Stimulated activated CD4-positive, alpha-beta T cell treated with anti-CD3 and anti-CD28 coated beads, Interleukin-1b, Interleukin-23, amount 100 ng/mL, for 24 hours (primary cell): ENCODE data around the gene SMYD3.
A peak's percentile ranks its signal among the peaks of the same experiment; 100 is the strongest.
"Not testable (repeated sequence)": the region's sequence is repeated elsewhere in the genome, so short reads cannot be mapped to it uniquely, and the experiment has no call there.

ENCODE experiments used
- DNase-seq, 4 experiments: peaks; one replicate each; pipeline ENCODE4 v3.0.0-alpha.2; 2020; ENCODE audit warnings: low read depth in 4 of 4, low spot score in 1 of 4

SMYD3 gene

DNA sequence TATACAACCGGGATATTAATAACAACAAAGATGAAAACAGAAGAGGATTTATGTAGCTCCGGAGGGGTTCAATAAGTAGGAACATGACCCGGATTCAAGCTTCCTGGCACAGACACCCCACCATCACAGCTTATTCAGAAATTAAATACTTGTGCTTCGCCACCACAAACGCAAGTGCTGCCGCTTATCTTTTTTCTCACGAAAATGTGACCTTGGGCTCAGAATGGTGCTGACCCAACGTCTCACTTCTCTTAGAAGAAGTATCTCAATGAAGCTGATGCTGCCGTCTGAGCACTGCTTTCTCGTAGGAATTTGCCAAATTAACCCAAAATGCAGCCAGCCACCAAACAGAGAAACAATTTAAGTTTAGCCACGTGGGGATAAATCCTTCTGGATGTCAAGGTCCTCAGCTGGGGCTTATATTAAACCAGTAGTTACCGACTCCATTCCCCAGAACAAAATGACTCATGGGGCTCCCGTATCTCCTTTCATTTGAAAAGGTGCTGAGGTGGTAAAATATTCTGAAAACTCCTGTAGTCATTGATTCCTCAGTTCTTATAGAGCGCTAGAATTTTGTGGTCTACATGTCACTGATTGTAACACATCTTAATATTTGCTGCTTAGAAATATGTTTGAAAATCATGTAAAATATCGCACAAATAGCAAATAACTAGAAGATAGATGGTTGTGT lies 466.7 kb downstream of the SMYD3 start:
- no peak for DNase-seq

DNA sequence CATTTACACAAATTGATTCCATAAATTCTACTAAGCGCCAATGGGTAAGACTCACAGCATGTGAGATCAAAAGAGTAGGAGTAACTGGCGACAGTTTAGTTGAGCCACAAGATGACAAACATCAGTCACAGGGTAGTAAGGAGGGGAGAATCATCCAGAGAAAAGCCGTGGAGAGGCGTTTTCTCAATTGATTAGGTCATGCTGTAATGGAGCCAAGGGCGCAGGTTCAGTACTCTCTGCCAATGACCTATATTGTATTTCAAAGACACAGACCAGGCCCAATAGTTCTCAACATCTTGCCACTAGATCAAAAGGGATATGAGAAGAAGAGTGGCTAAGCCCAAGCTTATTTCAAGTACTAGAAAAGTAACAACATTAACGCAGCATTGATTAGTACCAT lies 467.5 kb downstream of the SMYD3 start:
- no peak for DNase-seq

DNA sequence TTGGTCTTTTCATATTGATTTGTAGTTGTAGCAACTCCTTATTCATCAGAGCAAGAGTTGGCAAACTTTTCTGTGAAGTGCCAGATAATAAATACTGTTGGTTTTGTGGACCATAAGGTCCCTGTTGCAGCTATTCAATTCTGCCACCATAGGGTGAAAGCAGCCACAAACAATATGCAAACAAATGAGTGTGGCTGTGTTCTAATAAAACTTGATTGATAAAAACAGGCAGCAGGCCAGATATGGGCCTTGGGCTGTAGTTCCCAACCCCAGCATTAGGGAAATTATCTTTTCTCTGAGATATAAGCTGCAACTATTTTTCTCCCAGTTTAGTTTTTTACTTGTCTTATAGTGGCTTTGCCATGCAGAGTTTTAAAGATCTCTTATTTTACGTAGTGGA lies 469.2 kb downstream of the SMYD3 start:
- no peak for DNase-seq

DNA sequence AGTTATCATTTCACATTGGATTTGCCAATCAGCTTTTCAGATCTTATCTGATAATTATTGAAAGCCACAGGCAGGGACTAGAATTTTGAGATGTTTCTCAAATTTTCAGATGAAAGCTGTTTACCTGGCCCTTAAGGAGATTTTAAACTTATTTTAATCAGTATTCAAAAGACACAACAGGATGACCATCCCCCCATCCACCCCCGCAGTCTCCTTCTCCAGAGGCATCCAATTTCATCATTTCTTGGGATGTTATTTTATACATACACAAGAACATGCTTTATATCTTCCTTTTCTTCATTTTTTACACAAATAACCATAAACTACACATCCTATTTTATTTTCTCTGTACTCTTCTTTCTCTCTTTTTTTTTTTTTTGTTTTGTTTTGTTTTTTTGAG lies 470.9 kb downstream of the SMYD3 start:
- no peak for DNase-seq

DNA sequence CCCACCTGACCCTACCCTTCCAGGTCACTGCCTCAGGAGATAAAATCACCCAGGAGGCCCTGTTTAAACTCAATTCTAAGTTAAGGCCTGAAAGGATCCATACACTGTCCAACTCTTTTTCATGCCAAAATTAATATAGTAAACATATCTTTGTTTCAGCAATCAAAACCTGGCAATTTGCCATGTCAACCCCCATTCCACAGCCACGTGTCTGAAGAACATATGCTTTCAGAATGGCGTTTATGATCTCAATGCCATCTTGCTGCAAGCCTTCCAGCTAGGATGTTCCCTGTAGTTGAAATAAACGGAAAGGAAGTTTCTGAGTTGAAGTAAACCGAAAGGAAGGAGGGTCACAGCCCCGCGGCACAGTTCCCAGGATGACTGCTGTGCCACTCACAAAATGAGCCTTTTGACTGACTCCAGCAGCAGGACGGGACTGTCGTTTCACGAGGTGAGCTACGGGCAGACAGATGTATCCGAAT lies 472.0 kb downstream of the SMYD3 start:
- no peak for DNase-seq

DNA sequence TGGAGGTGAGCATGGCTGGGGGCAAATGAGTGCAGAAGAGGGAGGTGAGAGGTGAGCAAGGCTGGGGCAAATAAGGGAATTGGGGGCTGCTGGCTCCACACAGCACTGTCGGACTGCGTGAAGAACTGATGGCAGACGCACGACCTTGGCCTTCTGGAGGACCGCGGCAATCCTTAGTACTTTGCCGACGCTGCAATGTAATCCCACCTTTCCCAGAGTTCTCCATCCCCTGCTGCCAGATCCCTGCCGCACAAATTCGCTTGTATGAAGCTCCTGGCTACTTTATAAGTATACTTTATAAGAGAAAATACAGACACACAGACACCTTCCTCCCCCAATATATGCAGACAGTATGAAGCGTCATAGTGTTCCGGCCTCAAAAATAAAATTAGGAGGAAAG lies 472.4 kb downstream of the SMYD3 start:
- DNase-seq: no peak

DNA sequence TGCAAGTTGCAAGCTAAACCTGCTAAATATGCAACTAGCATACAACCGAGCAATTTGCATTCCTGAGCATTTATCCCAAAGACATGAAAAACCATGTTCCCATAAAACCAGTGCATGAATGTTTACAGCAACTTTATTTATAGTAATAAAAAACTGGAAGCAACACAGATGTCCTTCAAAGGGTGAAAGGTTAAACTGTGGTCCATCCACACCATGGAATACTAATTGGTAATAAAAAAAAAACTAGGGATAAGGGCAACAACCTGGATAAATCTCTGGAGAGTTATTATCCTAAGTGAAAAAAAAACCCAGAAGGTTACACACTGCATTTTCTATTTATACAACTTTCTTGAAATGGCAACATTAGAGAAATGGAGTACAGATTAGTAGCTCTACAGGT lies 474.1 kb downstream of the SMYD3 start:
- DNase-seq: no peak

DNA sequence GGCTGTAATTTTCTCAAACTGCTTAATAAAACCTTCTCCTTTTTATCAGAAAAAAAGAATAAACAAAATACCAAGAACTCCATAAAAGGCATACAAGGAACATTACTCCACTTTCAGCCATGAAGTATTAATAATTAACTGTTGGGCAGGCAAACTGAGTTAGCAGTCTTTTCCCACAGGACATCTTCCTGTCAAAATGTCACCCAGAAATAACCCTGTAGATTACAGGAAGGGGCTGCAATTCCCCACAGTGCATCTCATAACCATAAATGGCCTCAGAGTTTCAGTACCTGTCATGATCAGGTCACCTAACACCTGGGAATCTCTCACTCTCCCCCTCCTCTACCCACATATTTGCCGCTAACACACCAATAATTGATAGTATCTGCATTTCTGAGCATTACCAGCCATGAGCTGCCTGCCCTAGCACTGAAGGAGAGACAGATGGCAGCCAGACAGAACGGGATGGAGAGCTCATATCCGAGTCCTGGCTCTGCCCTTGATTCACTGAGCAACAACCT lies 475.0 kb downstream of the SMYD3 start:
- no peak for DNase-seq

DNA sequence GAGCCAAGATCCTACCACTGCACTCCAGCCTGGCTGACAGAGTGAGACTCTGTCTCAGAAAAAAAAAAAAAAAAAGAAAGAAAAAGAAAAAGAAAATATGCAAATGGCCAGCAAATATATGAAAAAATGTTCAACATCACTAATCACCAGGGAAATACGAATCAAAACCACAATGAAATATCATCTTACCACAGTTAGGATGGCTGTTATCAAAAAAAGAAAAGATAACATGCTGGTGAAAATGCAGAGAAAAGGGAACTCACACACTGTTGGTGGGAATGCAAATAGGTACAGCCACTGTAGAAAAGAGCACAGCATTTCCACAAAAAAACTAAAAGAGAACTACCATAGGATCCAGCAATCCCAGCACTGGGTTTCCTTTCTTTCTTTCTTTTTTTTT lies 477.5 kb downstream of the SMYD3 start:
- no peak for DNase-seq

DNA sequence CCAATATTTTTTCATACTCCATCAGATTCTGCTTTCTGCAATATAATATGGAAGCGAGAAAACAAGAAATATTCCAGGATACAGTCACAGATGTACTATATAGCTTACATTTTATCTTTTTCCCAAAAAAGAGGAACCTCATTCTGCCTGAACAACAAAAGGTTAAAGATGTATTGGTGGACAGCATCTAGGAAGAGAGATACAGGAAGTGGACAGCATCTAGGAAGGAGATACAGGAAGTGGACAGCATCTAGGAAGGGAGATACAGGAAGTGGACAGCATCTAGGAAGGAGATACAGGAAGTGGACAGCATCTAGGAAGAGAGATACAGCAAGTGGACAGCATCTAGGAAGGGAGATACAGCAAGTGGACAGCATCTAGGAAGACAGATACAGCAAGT lies 483.0 kb downstream of the SMYD3 start:
- not testable (repeated sequence) for DNase-seq

DNA sequence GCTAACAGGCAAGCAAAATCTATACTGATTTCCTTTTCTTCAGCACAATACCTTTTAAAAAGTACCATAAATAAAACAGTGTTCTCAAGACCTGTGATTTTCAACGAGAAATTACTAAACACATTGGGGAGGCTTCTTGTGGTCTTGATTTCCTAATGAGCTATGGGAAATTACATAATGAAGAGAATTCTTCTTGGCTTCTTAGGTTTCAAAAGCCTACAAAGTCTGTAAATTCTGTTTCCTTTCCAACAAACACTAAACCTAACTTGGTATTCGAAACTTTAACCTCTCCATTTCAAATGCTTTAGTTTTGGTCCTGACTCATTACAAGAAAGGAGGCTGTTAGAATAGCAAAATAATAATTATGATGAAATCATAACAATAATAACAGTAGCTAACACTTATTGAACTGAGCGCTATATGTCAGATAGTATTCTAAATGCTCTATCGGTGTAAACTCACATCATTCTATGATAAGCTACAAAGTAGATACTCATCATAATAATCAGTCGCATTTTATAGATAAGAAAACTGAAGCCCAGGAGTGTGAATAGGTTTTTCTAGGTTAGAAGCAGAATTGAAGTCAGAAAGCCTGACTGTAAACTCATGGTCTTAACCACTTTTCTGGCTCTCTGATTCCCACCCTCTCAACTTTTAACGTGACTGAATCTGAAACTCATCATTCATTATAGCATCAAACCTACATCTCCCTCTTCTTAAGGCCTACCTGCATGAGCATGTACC lies 486.7 kb downstream of the SMYD3 start:
- DNase-seq: no peak

DNA sequence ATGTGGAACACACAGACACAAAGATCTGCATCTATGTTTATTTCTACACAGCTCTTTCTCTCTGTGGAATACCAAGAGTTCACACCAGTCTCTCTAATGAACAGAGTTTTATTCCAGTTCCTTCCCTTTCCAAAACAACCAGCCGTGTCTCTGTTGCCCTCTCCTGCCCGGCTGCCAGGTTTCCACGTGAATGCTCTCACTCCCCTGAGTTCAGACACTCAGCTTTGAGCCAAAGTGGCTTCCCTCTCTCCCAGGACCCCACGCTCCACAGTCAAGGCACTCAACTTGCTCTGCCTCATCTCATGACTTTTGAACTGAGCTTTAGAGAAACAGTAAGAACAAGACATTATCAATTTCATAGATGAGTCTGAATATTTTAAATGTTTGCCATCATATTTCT lies 488.9 kb downstream of the SMYD3 start:
- DNase-seq: no peak

DNA sequence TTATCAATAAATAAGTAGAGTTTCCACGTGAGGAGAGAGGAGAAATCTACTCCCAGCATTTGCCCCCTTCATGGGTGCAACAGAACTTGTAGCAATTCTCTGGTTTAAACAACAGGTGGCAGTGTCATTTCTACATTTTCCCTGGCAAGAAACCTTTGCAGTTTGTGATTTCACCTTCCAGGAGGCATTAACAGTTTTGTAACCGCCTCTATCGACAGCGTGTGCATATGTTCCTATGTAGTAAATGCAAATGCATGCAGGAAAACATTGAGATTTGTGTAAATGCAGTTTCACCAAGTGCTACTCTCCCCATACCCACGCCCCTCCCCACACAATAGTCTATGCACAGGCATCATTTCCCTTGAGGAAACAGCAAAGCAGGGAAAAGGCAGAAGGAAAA lies 494.7 kb downstream of the SMYD3 start:
- DNase-seq: no peak

DNA sequence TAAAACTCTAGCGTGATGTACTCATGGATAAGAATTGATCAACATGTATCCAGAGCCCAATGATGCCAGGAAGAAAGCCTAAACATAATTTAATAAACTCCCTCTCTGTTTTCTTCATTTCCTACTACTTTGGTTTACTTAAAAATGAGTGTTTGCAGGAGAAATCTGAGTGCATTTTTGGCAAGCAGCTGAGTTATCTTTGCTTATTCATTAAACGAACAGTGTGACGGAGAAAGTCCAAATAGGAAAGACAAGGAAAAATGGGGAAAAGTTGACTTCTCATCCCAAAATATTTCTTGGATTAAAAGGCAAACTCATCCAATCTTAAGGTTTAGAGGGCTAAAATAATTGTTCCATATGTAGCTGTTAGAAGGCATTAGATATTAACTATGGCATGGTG lies 496.7 kb downstream of the SMYD3 start:
- no peak for DNase-seq

DNA sequence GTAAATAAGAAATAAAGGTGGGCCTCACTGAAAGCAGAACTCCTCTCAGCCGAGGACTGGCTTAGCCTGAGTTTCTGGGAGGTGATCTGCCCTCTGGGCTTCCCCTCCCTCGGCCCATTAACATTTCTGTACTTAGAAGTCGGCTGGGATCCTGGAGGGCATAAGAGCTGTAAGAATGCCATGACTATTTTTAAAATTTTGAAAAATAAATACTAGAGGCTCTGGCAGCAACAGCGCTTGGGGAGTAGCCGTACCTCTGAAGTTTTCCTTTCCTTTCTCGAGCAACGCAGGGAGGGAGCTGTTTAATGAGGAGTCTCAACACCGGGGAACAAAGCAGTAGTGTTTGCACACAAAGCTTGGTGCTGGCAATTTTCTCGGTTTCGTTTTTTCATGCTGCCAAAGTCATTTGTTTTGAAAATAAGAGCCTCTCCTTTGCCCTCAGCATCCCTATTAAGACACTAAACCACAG lies 498.7 kb downstream of the SMYD3 start:
- no peak for DNase-seq

DNA sequence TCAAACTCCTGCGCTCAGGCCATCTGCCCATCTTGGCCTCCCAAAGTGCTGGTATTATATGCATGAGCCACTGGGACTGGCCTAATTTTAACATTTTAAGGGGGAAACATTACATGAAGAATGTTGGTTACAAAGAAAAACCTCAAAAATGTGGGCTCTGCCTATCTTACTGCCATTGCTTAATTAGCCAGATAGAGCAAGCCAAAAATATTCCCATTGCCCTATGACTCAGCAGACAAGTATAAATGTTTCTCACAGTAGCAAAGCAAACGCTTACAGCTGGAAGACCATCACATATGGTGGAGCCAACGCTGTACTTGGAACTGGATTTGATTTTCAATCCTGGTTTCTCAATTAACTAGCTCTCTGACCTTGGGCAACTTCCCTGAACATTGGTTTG lies 502.0 kb downstream of the SMYD3 start:
- no peak for DNase-seq

DNA sequence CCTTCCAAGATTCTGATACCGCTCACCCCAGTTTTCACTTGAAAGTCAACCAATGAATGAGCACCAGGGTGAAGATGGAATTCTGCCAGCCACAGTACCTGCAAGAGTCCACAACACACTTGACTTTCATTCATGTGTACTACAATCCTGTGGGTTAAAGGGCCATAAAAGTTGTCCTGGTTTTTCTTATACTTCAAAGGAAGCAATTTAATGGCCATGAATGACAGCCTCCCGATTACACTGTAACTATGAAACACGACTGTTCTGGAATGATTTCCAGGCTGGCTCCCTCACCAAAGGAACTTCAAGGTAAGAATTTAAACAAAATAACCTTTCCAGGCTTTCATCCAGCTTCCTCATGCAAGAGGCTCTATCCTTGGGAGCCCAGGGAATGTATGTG lies 502.8 kb downstream of the SMYD3 start:
- no peak for DNase-seq

DNA sequence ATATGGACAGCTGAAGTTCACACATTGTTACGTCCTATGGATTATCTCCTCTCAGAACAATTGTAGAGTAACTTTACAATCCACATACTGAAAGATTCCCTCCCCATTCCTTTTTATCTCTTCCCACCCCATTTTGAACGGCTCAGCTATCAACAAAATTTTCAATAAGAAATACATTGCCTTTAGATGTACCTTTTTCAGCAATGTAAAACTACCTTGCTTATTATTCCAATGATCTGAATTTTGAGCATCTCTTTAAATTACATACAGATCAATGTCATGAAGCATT lies 503.7 kb downstream of the SMYD3 start:
- no peak for DNase-seq

DNA sequence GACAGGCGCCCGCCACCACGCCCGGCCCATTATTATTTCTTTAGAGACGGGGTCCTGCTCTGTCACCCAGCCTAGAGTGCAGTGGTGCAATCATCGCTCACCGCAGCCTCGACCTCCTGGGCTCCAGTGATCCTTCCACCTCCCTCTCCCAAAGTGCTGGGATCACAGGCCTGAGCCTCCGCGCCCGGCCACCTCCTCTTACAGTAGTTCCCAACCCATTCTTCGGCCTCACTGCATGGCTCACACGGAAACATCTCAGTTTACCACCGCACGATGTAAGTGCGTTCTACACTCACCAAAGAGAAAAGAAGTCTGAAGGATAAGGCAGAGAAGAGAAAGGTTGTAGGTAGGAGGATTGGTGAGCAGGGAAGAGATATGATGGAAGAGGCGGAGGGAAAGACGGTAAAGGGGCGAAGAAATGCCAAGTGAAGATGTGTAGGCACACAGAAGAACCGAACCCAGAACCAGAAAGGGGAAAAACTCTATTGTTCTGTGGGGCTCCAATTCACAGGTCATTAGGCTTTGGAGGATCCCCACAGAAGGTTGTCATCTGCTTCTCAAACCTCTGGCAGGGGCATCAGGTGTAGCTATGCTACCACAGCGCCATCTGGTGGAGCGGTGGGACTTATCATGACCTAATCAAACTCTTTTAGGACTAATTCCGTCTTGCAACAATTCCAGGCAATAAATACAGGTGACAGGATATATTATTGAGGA lies 504.2 kb downstream of the SMYD3 start:
- DNase-seq: peak; percentile 71 to 83 (median 78)

DNA sequence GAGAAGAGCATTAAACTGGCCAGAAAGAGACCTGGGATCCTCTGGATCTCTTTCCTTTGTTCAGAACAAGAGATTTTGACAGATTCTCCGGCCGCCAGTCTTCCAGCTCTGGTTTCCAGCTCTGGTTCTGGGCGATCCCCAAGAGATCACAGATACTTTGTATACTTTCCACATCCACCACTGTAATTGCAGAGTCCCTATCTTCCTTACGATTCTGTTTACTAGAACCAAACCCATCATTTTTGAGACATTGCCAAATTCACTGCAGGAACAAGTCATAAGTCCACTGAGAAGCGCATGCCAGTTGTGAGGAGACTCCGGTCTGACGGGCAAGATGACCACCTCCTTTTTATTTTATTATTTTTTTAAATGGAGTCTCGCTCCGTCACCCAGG lies 505.2 kb downstream of the SMYD3 start:
- DNase-seq: no peak

DNA sequence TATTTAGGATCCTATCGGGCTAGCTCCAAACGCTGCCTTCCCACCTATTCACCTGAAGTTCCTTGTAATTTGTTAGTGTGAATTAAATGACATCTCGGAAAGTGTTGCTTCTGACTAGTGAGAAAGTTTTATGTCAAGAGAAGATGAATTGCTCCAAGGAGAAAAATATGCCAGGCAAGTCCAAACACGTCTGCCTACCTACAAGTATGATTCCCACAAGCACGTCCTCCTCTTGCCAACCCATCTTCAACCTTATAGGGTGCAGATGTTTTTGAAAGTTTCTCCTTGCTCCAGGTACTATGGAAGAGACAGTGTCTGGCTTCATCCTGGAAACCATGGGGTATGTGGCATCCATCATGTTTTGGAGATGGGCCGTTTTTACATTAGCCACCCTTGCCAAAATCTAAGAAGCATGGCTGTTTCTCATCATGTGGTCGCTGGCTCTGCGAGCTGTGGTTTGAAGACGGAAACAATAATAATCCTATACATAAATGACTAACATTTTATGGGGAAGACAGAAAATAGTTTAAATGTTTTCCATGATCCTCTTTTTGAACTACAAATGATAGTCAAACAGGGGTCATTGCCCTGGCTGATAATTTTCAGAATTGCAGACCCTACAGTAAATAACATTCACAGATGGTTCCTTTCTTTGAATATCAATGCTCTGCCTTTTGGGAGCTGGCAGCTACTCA lies 505.8 kb downstream of the SMYD3 start:
- DNase-seq: no peak

DNA sequence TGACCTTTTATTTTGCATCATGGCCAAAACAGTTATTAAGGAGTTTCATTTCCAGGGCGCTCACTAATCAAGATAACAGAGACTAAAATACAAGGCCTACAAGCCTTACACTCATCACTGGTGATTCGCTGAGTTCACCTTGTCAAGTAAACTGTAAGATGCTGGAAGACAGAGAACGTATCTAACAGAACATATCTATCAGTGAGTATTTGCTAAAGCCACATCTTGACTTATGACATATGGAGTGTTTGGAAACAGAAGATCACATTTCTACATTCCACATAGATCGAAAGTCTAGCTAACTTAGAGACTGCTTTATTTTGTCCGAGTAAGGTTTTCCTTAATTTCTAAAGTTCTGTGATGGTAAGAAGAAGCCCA lies 506.5 kb downstream of the SMYD3 start:
- DNase-seq: no peak
